Measurements from ENCODE around the gene ITPR3. TPM values are rescaled to one million over a fixed set of nuclear protein-coding genes. Genes with fewer than 3 reads are reported as not detected.

ITPR3 gene
- total and polyA plus RNA-seq, 2 of the 13 experiments (the other 11 are each of a cell fraction or from before 2014, with no cell fraction given) = 3.8 to 21.4 TPM

GRCh38 chr6:33613146-33613794, 7.9 kb upstream of the ITPR3 start (continued):
- TF ChIP-seq GPBP1L1 (CRISPR knock-in tag; IDR thresholded peaks at IDR 0.05) (no peak), ZNF710 (CRISPR knock-in tag; IDR thresholded peaks at IDR 0.05; ENCODE audit: borderline replicate concordance) (no peak; the same call in 1 of the 2 replicates), SKI (IDR thresholded peaks at IDR 0.05; ENCODE audit: partially characterized antibody) (no peak), MXD3 (CRISPR knock-in tag; IDR thresholded peaks at IDR 0.05) (no peak), ZNF407 (CRISPR knock-in tag; IDR thresholded peaks at IDR 0.05; ENCODE audit: not compliant biosample characterization) (no peak), ZNF652 (CRISPR knock-in tag; IDR thresholded peaks at IDR 0.05; ENCODE audit: borderline replicate concordance, low read depth) (no peak), HBP1 (CRISPR knock-in tag; IDR thresholded peaks at IDR 0.05; ENCODE audit: low read depth) (no peak), MBD4 (IDR thresholded peaks at IDR 0.05; ENCODE audit: borderline replicate concordance, low read length) (no peak), SIX1 (CRISPR knock-in tag; IDR thresholded peaks at IDR 0.05; ENCODE audit: borderline replicate concordance) (no peak), ISL2 (CRISPR knock-in tag; IDR thresholded peaks at IDR 0.05) (no peak), RBM22 (optimal IDR thresholded peaks at IDR 0.05; ENCODE audit: low read length) (no peak), NKX3-1 (CRISPR knock-in tag; IDR thresholded peaks at IDR 0.05) (no peak), PHF5A (CRISPR knock-in tag; IDR thresholded peaks at IDR 0.05; ENCODE audit: low read depth, unreplicated experiment) (no peak), SYNCRIP (IDR thresholded peaks at IDR 0.05; ENCODE audit: insufficient read depth, low read depth, low read length) (no peak), ZMYM3 (CRISPR knock-in tag; IDR thresholded peaks at IDR 0.05) (peak; percentile 67; the same call in 1 of the 2 replicates), RARA (CRISPR knock-in tag; IDR thresholded peaks at IDR 0.05) (peak; percentile 81)

Data from HepG2 (cell line).